Natural killer cell (primary cell): ENCODE results near the gene PKMYT1. TPM values are rescaled to one million over a fixed set of nuclear protein-coding genes. Genes with fewer than 3 reads are reported as not detected.
"Not testable (repeated sequence)": the region's sequence is repeated elsewhere in the genome, so short reads cannot be mapped to it uniquely, and the experiment has no call there.

Experiments used
- ATAC-seq, 3 donors: fragments of 150-1000 bp in 2 of 3; fragments of 200-7000 bp in 1 of 3; cut with Tn5 transposase; 1 replicate in 1 of 3; 2 replicates in 2 of 3; pipeline ENCODE4 v1.10.0; 2021; ENCODE audit warnings: mild to moderate bottlenecking in 2 of 3, moderate library complexity in 2 of 3
- DNase-seq, 2 donors: peaks; one replicate each; pipeline versions ENCODE4 v3.0.0 to v3.0.0-alpha.2; 2013 to 2021; ENCODE audit warnings: mixed read lengths in 1 of 2
- H3K27ac ChIP-seq: one replicate; pipeline ENCODE4 v1.5.1; 2013; ENCODE audit warnings: mild to moderate bottlenecking, low read length
- H3K27me3 ChIP-seq: one replicate; pipeline ENCODE4 v1.6.1; 2013; ENCODE audit warnings: low read length; ENCODE audit not compliant: control insufficient read depth, insufficient read depth
- H3K36me3 ChIP-seq: one replicate; pipeline ENCODE4 v1.6.1; 2013; ENCODE audit warnings: low read length; ENCODE audit not compliant: control insufficient read depth, insufficient read depth
- H3K4me1 ChIP-seq: one replicate; pipeline ENCODE4 v1.6.1; 2013; ENCODE audit warnings: low read length; ENCODE audit not compliant: control insufficient read depth, insufficient read depth
- H3K4me3 ChIP-seq: one replicate; pipeline ENCODE4 v1.5.1; 2013; ENCODE audit warnings: low read length
- H3K9me3 ChIP-seq: one replicate; pipeline ENCODE4 v1.6.1; 2013; ENCODE audit warnings: low read length; ENCODE audit not compliant: control insufficient read depth, insufficient read depth
- H3K27ac Mint-ChIP-seq, 2 donors: one replicate each; pipeline ENCODE4 v1.8.0; 2022; ENCODE audit warnings: mild to moderate bottlenecking in 2 of 2, mixed read lengths in 2 of 2, moderate library complexity in 1 of 2
- H3K27me3 Mint-ChIP-seq, 2 donors: one replicate each; pipeline ENCODE4 v1.8.0; 2022; ENCODE audit warnings: low read depth in 2 of 2, mixed read lengths in 2 of 2
- H3K36me3 Mint-ChIP-seq: one replicate; pipeline ENCODE4 v1.8.0; 2022; ENCODE audit warnings: mixed read lengths
- H3K4me1 Mint-ChIP-seq, 2 donors: one replicate each; pipeline ENCODE4 v1.8.0; 2022; ENCODE audit warnings: mixed read lengths in 2 of 2
- H3K4me3 Mint-ChIP-seq: one replicate; pipeline ENCODE4 v1.8.0; 2022; ENCODE audit warnings: mild to moderate bottlenecking, moderate library complexity, mixed read lengths
- H3K9me3 Mint-ChIP-seq, 2 donors: one replicate each; pipeline ENCODE4 v1.8.0; 2022; ENCODE audit warnings: mixed read lengths in 2 of 2
- WGBS: methylation state at CpG from one replicate; pipeline ENCODE4 v1.1.7; 2013; ENCODE audit warnings: missing lambda C conversion rate; ENCODE audit not compliant: insufficient coverage; 5-methylcytosine and 5-hydroxymethylcytosine counted together
- intact Hi-C: fragments of 100-400 bp; cut with micrococcal nuclease; formaldehyde crosslinking; loops from one replicate; pipeline ENCODE4 v1.14.2; 2022
- total RNA-seq, 4 donors: library from RNA; stranded (reverse); fragments of 120-200 nt in 1 of 4; gene quantifications; one replicate each; pipeline versions ENCODE4 v1.2.3 to v1.2.4, GENCODE V29; 2013 to 2022
- TF ChIP-seq, protein P1 (sequence below): fragments of 200-600 bp; IDR thresholded peaks from one replicate; pipeline ENCODE4 v1.8.0; 2022; ENCODE audit warnings: antibody characterized with exemption

PKMYT1 gene
- total RNA-seq, 3 donors from 2014 or later (not counting 1 experiment from before 2014, with no cell fraction given) = 2.6 to 5.9 (median 3.5) TPM

DNA sequence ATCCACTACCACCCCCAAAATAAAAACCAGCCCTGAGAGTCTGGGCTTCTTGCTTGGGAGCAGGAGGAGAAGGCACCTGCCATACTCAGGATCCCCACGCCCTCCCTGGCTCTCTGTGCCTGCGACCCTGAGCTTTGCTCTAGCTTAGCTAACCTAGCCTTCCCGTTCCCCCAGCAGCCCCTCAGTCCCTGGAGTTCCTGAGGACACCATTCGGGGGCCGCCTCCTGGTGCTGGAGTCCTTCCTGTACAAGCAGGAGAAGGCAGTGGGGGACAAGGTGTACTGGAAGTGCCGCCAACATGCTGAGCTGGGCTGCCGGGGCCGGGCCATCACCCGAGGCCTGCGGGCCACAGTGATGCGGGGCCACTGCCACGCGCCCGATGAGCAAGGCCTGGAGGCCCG, 50.0 kb downstream of the PKMYT1 start:
- intact Hi-C loops = no loop called here
- H3K9me3 ChIP-seq = no peaks in the 10 kb centered on the region
- H3K9me3 Mint-ChIP-seq = no peaks in the 10 kb centered on the region
- 95% methylated on average over 15 of the region's 15 CpGs for WGBS
- H3K4me1 ChIP-seq = peaks cover 7% of the 10 kb centered on the region
- no peak for DNase-seq
- peaks cover 6% of the 10 kb centered on the region for H3K36me3 Mint-ChIP-seq
- H3K4me3 ChIP-seq = no peak overlapping the region
- peaks cover 15 to 16% of the 10 kb centered on the region in 2 donors for H3K4me1 Mint-ChIP-seq
- ATAC-seq = no peak
- no peak overlapping the region for H3K27ac Mint-ChIP-seq
- H3K27me3 Mint-ChIP-seq = no peaks in the 10 kb centered on the region
- H3K4me3 Mint-ChIP-seq = no peak overlapping the region
- no peaks in the 10 kb centered on the region for H3K27me3 ChIP-seq
- H3K27ac ChIP-seq = no peak overlapping the region
- H3K36me3 ChIP-seq = peaks cover 20% of the 10 kb centered on the region
- TF ChIP-seq, protein P1, sequence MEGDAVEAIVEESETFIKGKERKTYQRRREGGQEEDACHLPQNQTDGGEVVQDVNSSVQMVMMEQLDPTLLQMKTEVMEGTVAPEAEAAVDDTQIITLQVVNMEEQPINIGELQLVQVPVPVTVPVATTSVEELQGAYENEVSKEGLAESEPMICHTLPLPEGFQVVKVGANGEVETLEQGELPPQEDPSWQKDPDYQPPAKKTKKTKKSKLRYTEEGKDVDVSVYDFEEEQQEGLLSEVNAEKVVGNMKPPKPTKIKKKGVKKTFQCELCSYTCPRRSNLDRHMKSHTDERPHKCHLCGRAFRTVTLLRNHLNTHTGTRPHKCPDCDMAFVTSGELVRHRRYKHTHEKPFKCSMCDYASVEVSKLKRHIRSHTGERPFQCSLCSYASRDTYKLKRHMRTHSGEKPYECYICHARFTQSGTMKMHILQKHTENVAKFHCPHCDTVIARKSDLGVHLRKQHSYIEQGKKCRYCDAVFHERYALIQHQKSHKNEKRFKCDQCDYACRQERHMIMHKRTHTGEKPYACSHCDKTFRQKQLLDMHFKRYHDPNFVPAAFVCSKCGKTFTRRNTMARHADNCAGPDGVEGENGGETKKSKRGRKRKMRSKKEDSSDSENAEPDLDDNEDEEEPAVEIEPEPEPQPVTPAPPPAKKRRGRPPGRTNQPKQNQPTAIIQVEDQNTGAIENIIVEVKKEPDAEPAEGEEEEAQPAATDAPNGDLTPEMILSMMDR = no peak

DNA sequence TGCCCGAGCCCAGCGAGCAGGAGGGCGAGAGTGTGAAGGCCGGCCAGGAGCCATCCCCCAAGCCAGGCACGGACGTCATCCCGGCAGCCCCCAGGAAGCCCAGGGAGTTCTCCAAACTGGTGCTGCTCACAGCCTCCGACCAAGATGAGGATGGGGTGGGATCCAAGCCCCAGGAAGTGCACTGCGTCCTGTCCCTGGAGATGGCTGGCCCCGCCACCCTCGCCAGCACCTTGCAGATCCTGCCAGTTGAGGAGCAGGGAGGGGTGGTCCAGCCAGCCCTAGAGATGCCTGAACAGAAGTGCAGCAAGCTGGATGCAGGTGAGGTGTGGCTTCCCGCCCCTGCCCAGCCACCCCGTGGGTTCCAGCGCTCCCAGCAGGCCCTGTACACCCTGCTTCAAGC, 50.6 kb downstream of the PKMYT1 start:
- H3K4me1 Mint-ChIP-seq = peaks cover 14 to 16% of the 10 kb centered on the region in 2 donors
- no peak overlapping the region for H3K27ac ChIP-seq
- 96% methylated on average over 14 of the region's 14 CpGs for WGBS
- TF ChIP-seq, protein P1 = no peak
- DNase-seq = no peak
- peaks cover 4% of the 10 kb centered on the region for H3K36me3 Mint-ChIP-seq
- H3K36me3 ChIP-seq = peaks cover 19% of the 10 kb centered on the region
- peaks cover 7% of the 10 kb centered on the region for H3K4me1 ChIP-seq
- H3K27me3 Mint-ChIP-seq = no peaks in the 10 kb centered on the region
- ATAC-seq = no peak
- no peaks in the 10 kb centered on the region for H3K9me3 ChIP-seq
- H3K9me3 Mint-ChIP-seq = no peaks in the 10 kb centered on the region
- H3K4me3 ChIP-seq = no peak overlapping the region
- H3K4me3 Mint-ChIP-seq = no peak overlapping the region
- intact Hi-C loops = no loop called here
- H3K27me3 ChIP-seq = no peaks in the 10 kb centered on the region
- no peak overlapping the region for H3K27ac Mint-ChIP-seq

DNA sequence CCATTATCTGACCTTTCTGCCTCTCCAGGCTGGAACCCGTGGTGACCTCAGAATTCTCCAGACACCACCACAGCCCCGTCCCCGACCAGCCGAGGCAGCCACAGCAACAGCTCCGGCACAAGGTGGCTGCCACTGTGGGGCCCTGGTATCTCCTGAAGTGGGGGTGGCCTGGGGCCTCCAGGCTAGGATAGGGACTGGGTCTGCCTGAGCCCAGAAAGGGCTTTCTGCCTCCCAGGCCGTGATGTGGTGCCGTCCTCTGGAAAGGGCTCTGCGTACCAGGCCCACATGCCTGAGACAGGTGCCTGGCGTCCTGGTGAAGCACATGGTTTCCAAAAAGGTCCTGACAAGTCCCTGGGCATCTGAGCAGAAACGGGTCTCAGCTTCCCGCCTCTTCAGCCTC, 51.5 kb downstream of the PKMYT1 start:
- Histone ChIP-seq H3K36me3 (peaks cover 14% of the 10 kb centered on the region), H3K4me1 (peaks cover 7% of the 10 kb centered on the region), H3K27ac (no peak overlapping the region), H3K27me3 (no peaks in the 10 kb centered on the region), H3K9me3 (no peaks in the 10 kb centered on the region), H3K4me3 (no peak overlapping the region)
- intact Hi-C loops = no loop called here
- Mint-ChIP-seq H3K36me3 (no peaks in the 10 kb centered on the region), H3K4me3 (no peak overlapping the region), H3K27me3 (no peaks in the 10 kb centered on the region), H3K9me3 (no peaks in the 10 kb centered on the region), H3K4me1 (peaks cover 9 to 16% of the 10 kb centered on the region in 2 donors), H3K27ac (no peak overlapping the region)
- DNase-seq (no peak), ATAC-seq (no peak)
- TF ChIP-seq, protein P1 = no peak
- WGBS = 91% methylated on average over 11 of the region's 11 CpGs

DNA sequence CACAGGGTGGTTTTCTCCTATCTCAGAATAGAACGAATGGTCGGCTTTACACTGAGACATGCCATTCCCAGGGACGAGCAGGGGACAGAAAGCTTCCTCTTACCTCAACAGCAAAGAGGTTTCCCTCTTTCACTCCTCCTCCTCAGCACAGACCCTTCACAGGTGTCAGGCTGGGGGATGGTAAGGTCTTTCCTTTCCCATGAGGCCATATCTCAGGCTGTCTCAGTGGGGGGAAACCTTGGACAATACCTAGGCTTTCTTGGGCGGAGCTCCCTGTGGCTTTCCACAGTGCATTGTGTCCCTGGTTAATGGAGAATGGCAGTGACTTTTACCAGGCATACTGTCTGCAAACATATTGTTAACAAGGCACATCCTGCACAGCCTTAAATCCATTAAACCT, 52.1 kb downstream of the PKMYT1 start:
- Mint-ChIP-seq H3K4me1 (peaks cover 9 to 16% of the 10 kb centered on the region in 2 donors), H3K27ac (peak overlapping the region in 1 of 2 donors; percentile 46)
- H3K9me3 Mint-ChIP-seq, H3K36me3 Mint-ChIP-seq, DNase-seq, H3K27me3 Mint-ChIP-seq, ATAC-seq, intact Hi-C loops, H3K9me3 ChIP-seq, H3K4me3 Mint-ChIP-seq, H3K4me1 ChIP-seq, H3K27ac ChIP-seq, H3K4me3 ChIP-seq, H3K27me3 ChIP-seq: not testable (repeated sequence)
- 84% methylated on average over 4 of the region's 4 CpGs for WGBS
- peaks cover 10% of the 10 kb centered on the region for H3K36me3 ChIP-seq
